GM19351 (cell line): ENCODE data around the gene VWF.
"Not testable (repeated sequence)": the region's sequence is repeated elsewhere in the genome, so short reads cannot be mapped to it uniquely, and the experiment has no call there.

Experiments
- ATAC-seq: cut with Tn5 transposase; IDR thresholded peaks from one replicate; pipeline ENCODE4 v1.9.1; 2021; ENCODE audit warnings: mild to moderate bottlenecking, moderate library complexity; ENCODE audit not compliant: unreplicated experiment

The VWF gene

DNA sequence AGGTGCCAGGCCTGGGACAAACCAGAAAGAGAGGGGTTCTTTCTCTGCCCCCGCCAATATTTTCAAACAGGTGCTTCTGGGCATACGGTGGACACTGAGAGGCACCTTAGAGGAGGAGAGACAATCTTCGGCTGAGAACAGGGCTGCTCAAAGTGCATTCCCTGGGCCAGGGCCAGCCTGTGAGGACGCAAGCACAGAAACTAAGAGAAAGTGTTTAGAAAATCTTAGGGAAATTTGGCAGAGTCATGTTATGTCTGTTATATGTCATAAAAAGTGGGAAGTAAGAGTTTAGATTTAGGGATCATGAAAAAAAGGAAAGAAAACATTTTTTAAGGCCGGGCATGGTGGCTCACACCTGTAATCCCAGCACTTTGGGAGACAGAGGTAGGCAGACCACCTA lies 83.7 kb downstream of the VWF start:
- ATAC-seq, result no peak

DNA sequence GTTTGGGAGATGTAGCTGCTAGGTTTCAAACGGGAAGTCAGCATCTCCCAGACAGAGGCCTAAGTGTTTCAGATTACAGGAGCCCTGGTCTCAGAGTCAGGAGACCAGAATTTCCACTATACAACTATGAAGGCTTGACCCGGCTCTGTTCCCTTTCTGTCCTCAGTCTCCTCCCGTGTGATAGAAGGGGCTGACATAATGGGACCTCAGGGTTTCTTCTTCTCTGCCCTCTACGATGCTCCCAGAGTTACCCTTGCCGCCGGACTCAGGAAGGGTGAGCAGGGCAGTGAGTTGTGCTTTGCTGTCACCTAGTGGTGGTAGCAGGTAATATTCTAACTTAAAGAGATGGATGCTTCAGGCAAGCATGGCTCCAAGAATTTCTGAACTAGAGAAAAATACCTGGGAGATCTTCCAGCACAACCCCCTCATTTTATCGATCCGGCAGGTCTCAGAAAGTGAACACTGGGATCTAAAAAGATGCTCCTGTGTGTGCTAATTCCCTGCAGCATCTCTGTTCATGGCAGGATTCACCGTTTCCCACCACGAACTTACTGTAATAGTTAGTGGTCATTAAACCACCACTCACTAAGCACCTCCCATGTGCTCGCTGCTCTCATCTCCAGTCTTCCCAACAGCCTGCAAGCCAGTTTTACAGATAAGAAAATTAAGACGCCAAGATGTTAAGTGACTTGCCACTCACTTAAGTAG lies 84.4 kb downstream of the VWF start:
- ATAC-seq, result peak; percentile 56

DNA sequence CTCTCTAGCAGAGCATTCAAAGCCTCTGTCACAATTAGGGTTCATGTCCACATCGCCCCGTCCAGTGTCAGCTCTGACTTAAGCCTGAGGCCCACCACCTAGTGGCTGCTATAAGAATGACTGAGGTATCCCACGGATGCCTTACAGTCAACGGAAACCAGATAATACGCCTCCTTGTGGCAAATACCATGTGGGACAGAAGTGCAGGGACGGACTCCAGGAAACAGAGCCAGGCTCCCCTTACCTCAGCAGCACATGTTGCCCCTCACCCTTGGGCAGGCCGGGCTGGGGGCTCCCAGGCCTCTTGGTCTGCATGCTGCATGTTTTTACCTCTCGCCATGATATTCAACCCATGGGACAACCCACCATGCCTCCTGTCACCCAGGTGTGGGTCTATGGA lies 86.3 kb downstream of the VWF start:
- ATAC-seq, result peak; percentile 65

DNA sequence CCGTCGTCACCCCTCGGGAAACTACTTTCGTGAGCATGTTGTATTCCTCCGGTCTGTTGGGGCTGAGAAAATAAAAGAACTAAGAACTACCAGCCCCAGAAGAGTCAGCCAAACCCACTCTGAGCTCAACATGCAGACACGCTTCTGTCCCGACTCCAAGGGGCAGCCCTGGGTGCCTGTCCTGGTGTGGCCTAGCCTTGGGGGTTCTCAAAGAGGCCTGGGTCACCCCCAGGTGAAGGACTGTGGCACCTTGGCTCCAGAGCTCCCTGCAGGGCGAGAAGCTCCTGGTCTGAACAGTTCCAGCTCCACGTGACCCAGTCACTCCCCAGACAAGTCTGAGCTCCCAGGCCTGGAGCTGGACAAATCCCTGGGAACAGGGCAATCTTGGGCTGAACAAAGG lies 87.0 kb downstream of the VWF start:
- no peak for ATAC-seq

DNA sequence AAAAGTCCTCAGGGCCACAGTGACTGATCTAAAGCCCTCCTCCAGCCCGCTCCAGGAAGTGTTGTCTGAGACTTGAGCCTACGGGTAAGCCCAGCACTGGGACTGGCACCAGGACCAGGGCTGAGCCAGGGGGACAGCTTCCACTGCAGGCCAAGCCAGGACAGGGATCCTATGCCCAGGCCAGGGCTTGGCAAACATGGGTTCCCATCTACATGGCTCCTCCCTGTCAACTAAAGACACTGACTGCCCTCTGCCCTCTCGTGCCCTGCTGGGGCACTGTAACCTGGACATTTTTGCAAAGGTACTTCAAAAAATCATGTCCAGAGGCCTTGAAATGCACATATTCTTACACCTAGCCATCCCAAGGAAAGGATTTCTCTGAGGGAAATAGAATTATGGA lies 88.0 kb downstream of the VWF start:
- ATAC-seq, result no peak

DNA sequence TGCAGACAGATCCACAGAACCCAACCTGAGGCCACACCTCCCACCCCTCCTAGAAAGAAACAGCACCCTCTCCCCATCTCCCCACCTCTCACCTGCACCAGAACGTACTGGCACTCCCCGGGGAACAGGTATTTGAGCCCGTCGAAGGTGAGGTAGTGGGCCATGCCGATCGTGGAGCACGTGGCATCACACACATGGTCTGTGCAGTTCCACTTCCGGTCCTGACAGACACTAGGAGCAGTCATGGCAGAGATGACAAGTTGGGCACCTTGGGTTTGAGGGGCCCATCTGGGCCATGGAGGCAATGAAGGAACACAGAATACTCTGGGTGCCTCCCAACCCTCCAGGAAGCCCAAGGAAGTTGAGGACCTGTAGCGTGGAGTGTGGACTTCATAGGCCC lies 89.9 kb downstream of the VWF start:
- no peak for ATAC-seq

DNA sequence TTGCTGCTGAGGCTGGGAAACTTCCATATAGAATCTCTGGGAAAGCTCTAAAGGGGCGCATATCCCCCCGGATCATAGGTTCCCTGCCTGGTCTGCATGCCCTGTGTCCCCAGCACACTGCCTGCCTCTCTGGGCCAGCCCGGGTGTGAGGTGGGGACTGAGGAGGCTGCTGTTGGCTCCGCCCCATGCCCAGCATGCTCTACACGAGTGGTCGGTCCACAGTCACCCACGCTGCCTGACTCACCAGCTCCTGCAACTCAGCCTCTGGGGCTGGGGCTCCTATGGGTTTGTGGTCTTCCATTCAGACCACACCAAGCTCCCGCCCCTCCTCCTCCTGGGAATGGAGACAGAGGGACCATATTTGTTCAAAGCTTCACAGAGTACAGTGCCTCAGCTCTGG lies 90.9 kb downstream of the VWF start:
- no peak for ATAC-seq

DNA sequence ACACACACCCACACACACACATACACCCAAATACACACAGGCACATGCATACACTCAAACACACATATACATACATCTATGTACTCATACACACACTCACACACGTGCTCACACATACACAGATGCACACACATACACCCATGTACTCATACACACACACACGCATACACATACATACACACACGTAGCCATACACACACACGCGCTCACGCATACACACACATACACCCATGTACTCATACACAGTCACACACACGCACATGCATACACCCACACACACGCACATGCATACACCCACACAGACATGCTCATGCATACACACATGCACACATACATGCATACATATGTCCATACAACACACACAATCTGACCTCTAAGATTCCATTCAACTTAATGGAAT lies 91.7 kb downstream of the VWF start:
- no peak for ATAC-seq

DNA sequence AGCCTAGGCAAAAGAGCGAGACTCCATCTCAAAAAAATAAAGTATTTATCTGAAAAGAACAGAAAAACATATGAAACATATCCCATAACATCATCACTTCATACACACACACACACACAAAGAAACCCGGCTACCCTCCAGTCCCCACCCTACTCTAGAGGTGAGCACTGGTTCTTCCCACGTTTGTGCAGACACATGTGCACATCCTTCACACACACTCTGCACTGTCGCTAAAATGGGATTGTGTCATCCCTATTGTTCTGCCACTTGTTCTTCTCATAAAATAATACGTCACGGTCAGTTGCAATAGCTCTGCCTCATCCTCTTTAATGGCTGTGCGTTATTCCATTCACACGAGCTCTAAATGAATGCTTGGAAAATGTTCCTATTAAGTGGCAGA lies 93.5 kb downstream of the VWF start:
- no peak for ATAC-seq

DNA sequence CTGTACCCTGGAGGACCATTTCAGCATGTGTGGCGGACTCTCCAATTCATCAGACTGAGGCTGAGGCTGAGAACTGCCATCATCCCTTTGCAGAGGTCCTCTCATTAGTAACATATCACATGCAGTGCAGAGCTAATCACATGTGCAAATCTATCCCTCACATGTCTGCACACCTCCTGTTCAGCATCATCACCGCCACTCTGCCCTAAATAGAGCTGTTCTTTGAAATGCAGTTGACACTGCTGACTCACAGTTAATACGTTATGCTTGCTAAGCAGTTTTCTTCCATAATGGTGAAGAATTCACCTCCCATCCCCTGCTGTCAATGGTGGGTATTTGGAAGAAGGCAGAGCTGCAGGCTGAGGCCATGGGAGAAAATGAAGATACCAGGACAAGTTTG lies 94.4 kb downstream of the VWF start:
- no peak for ATAC-seq

DNA sequence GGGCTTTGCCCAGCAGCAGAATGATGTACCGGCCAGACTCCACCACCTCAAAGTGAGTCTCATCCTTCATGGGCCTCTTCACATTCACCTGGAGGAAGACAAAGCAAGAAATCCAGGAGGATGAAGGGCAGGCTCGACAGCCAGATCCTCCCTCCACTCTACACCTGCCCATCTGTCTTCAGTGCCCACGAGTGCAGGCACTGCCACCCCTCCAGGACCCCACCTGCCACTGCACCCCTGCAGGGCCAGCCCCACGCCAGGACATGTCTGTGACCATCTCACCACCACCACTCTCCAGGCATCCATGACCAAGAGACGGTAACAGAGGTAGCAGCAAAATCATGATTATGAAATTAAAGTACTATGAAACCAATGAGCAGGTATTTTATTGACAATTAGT lies 95.1 kb downstream of the VWF start:
- ATAC-seq, result no peak

DNA sequence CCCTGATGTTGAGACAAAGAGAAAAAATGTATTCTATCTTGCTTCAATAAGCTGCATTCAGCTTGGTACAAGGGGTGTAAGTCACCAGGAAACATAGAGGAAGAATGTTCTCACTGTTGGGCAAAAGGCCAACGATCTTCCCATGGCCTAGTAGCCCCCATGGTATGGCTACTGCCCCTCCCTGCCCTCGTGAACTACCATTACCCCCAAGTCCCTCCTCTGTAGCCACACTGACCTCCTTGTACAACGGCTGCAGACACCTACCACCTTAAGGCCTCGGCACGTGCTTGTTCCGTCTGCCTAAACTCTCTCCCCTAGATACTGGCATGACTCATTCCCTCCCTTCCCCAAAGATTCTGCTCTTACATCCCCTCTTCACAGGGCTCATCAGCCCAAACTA lies 97.5 kb downstream of the VWF start:
- ATAC-seq, result no peak

DNA sequence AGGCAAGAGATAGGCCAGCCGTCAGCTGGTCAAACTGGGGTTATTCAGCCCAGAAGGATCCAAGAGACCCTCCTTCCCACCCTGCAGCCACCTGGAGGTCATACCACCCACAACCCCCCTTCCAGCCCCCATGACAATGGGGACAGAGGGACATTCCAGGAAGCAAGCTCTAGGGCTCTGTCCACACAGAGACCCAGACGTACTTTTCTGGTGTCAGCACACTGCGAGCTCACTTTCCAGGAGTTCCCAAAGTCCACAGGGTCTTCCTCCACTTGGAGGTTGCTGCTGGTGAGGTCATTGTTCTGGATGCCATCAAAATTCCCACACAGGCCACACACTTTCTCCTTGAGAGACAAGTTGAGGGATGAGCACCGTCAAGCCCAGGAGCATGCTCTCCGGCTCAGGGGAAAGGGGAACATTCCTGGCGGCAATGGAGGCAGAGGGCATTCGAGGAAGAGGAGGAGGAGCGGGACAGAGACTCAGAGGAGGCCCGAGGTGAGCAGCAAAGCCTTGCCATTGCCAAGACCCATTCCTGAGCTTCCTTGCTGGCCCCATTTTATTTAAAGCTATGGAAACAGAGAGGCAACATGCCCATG lies 98.7 kb downstream of the VWF start:
- not testable (repeated sequence) for ATAC-seq

DNA sequence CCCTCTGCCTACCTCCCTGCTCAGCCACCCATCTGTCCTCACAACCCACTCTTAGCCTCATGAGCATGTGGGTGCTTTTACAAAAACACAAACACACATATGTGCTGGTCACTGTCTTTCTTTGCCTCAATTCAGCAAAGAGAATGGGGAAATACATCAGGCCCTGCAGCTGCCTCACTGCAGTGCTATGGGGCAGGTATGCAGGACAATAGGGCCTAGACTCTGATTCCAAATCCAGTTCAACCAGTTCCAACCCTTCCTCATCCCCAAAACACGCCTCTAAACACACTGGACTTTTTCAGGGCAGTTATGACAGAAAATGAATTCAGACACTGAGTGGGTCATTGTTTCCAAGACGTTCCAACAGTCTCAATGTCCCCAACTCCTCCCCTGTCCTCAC lies 100.4 kb downstream of the VWF start:
- not testable (repeated sequence) for ATAC-seq

DNA sequence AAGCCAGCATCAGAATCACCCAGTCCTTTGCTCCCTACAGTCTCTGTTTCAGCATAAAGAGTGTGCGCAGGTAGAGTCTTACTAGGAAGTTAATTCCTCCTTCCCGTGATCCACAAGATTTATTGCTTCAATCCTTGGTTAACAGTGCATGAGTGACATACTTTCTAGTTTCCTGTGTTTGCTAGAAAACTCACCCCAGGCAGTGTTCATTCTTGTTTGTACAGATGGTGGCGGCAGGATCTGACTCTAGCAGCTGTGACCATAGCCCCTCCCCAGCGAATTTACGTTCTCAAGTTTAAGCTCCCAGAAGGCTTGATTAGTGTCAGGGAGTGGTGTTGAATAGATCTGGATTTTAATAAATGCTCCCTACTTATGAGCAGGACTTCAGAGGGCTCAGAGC lies 103.5 kb downstream of the VWF start:
- ATAC-seq, result no peak

DNA sequence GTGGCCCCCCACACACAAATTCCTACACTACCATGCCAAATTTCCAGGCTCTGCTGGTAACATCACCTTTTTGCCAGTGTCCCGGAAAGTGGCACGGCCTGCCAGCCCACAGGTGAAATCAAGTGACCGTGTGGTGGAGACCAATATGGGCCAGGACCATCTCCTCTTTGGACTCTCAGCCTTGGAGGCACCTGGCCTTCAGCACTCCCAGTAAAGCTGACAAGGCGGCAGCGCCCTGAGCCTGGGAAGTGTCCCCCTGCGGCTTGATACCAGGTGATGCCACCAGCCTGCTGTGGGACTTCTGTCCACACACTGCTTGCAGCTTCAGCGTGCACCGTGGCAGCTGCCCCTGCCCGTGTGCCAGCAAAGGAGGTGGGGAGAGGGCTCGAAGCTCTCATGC lies 104.0 kb downstream of the VWF start:
- not testable (repeated sequence) for ATAC-seq

DNA sequence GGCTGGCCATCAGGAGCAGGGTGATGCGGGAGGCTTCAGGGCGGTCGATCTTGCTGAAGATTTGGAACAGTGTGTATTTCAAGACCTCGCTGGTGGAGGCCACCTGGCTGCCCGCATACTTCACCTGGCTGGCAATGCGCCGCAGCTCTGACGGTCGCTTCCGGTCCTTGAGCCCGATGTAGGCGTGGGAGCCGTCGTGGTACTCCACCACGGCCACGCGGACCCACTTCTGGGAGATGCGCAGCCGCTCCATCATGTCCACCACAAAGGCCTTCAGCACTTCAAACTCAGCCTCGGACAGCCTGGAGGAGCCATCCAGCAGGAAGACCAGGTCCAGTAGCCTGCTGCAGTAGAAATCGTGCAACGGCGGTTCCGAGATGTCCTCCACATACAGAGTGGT lies 105.2 kb downstream of the VWF start:
- not testable (repeated sequence) for ATAC-seq

DNA sequence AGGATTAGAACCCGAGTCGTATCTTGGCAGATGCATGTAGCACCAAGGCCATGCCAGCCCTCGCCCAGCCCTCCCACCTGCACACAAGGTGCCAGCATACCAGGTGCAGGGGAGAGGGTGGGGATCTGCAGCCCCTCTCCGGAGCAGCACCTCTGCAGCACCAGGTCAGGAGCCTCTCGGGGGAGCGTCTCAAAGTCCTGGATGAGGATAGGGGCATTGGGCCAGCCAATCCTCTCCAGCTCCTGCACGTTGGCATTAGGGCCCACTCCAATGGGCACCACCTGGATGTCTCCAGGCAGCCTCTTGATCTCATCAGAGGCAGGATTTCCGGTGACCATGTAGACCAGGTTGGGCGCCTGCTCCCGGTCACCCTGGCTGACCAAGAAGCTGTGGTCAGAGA lies 106.2 kb downstream of the VWF start:
- no peak for ATAC-seq

DNA sequence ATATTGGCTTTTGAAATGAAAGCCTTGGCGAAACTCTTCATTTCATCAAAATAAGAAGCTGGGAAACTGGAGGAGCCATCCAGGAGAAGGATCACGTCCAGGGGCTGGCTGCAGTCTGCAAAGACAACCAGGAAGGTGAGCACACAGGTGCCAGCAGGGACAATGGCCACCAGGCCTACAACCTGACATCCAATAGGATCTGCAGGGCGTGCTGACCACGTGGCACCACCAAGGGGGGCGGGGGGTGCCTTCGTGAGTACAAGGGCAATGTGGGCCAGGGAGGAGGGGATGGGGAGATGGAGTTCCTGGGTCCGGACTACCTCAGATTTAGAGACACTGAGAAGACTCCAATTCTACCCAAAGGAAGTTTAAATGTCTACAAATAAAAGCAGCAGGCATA lies 107.7 kb downstream of the VWF start:
- no peak for ATAC-seq

DNA sequence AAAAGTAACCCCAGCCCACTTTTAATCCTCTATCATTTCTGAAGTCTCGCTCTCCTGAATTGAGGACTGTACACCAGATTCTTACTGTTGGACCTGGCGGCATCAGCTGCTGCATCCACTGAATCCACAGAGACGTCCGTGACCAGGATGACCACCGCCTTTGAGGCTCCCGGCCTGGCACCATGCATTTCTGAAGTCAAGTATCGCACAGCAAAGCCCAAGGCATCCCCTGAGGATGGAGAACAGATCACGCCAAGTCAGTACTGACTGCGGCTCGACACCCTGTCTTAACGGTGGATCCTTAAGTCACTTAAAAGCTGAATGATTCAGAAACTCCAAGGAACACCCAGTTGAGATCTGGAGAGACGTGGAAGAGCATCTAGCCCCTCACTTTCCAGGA lies 108.5 kb downstream of the VWF start:
- not testable (repeated sequence) for ATAC-seq

DNA sequence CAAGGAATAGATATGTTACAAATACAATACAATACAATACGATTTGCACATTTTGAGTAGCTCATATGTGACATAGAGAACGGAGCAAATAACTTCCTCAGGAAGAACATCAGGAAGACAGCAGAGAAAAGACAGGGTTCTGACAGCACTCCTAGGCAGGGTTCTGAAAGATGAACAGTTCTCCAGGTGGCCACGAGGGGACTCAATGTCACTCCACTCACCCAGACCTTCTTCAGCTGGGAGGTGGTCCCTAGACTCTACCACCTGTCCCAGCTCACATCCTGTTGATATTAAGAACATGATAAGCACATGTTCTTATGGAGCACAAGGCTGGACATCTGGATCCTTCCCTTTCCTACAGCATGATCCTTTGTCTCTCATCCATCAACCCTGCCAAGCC lies 109.2 kb downstream of the VWF start:
- not testable (repeated sequence) for ATAC-seq

DNA sequence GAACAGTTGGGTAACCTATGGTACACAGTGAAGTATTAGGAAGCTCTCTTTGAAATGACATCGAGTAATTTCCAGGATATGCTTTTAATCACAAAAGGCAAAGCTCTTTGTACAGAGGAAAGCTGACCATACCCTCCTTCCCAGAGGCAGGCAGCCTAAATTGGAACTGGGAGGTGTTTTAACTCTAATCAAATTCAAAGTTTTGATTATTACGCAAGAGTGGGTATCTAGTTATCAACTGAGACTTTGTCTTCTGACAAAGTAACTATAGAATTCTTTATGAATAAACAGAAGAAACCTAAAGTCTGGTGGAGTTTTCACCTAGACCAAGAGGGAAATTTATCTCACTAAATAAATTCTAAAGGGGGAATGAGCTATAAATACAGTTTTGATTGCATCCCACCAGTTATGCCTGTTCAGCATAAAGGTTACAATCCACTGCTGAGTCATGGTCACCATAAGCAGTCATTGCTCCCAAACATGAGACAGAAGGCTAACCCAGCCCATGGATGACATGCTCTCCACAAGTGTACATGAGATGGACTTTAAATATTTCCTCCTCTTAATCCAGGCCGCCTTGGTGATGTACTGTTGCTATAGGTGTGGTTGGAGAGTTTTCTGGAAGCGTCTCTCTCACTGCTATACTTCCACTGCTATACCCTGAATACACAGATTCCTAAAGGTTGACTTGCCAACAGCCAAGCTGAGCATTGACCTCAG lies 113.7 kb downstream of the VWF start:
- not testable (repeated sequence) for ATAC-seq
